Panc1 (cell line): ENCODE measurements around the gene PDHA1. TPM values are rescaled to one million over a fixed set of nuclear protein-coding genes. Genes with fewer than 3 reads are reported as not detected.

ENCODE experiments used
- ATAC-seq: fragments of 200-7000 bp; cut with Tn5 transposase; 2 replicates; pipeline ENCODE4 v1.9.1; 2020; ENCODE audit warnings: mild to moderate bottlenecking, moderate library complexity
- BruUV-seq: library from RNA; stranded (reverse); fragments of 400-500 nt; replicated peaks from 2 replicates; lab custom pipeline; 2021; lab: Mats Ljungman, UMichigan
- CTCF ChIA-PET: fragments of 300-600 bp; sonication (Branson Sonifier 250); formaldehyde crosslinking; loops from one replicate; lab custom pipeline; 2022; ENCODE audit warnings: antibody characterized with exemption; lab: Charles Lee
- POLR2A ChIA-PET: fragments of 300-600 bp; sonication (Branson Sonifier 250); formaldehyde crosslinking; loops from one replicate; lab custom pipeline; 2022; ENCODE audit warnings: antibody characterized with exemption; lab: Charles Lee
- DNase-seq: peaks from one replicate; pipeline ENCODE4 v3.0.0-alpha.2; 2010; ENCODE audit warnings: low read depth, low spot score
- H3K27ac ChIP-seq: 2 replicates; pipeline ENCODE4 v1.5.1; 2011; ENCODE audit warnings: mild to moderate bottlenecking, low read length, inconsistent platforms
- H3K27me3 ChIP-seq: fragments of 200-500 bp; sonication (Bioruptor generic); 2 replicates; pipeline ENCODE4 v1.6.0; 2014; ENCODE audit warnings: low read length, inconsistent platforms; ENCODE audit not compliant: control insufficient read depth, insufficient read depth
- H3K36me3 ChIP-seq: fragments of 200-500 bp; sonication (Bioruptor generic); 2 replicates; pipeline ENCODE4 v1.5.1; 2014; ENCODE audit warnings: inconsistent platforms, mild to moderate bottlenecking, low read length, moderate library complexity; ENCODE audit not compliant: control insufficient read depth, insufficient read depth
- H3K4me1 ChIP-seq: 2 replicates; pipeline ENCODE4 v1.5.1; 2011; ENCODE audit warnings: inconsistent platforms, mild to moderate bottlenecking, low read length, moderate library complexity; ENCODE audit not compliant: control insufficient read depth, insufficient read depth
- H3K4me3 ChIP-seq, 2 experiments: 2 replicates each; pipeline ENCODE4 v1.5.1; 2011 to 2012; ENCODE audit warnings: low read depth in 2 of 2, low read length in 2 of 2, mild to moderate bottlenecking in 2 of 2, inconsistent platforms in 1 of 2, moderate library complexity in 1 of 2
- H3K9me3 ChIP-seq: fragments of 200-500 bp; sonication (Bioruptor generic); 2 replicates; pipeline ENCODE4 v1.5.1; 2014; ENCODE audit warnings: low read depth, mild to moderate bottlenecking, inconsistent platforms, low read length, moderate library complexity; ENCODE audit not compliant: control insufficient read depth, insufficient read depth
- POLR2AphosphoS5 ChIP-seq: IDR thresholded peaks from 2 replicates; pipeline ENCODE4 v1.6.1; 2012; ENCODE audit warnings: mild to moderate bottlenecking, low read depth, low read length, moderate library complexity
- SIN3A ChIP-seq: IDR thresholded peaks from 2 replicates; pipeline ENCODE4 v1.6.1; 2012; ENCODE audit warnings: low read depth, mild to moderate bottlenecking, low read length, moderate library complexity, borderline replicate concordance; ENCODE audit not compliant: insufficient read depth
- TCF7L2 ChIP-seq: IDR thresholded peaks from 2 replicates; pipeline ENCODE4 v1.6.1; 2011; ENCODE audit warnings: mild to moderate bottlenecking, low read depth, low read length, inconsistent platforms
- in situ Hi-C: cut with HindIII; loops from 2 replicates; pipeline ENCODE4 v1.10.0; 2016; ENCODE audit warnings: low sequenced_read_pairs, low pct_unique_long_range_greater_than_20kb
- intact Hi-C: fragments of 100-400 bp; cut with micrococcal nuclease; formaldehyde crosslinking; loops from one replicate; pipeline ENCODE4 v1.10.0; 2022; ENCODE audit not compliant: unreplicated experiment
- total RNA-seq: library from RNA; stranded (reverse); gene quantifications from one replicate; pipeline ENCODE4 v1.2.1, GENCODE V29; 2021; ENCODE audit not compliant: unreplicated experiment
- TF ChIP-seq, protein P1 (sequence below): fragments of 450-650 bp; IDR thresholded peaks from 2 replicates; pipeline ENCODE4 v1.5.1; 2017; ENCODE audit warnings: mild to moderate bottlenecking
- TF ChIP-seq, protein P2 (sequence below), 2 experiments: IDR thresholded peaks; 2 replicates each; pipeline ENCODE4 v1.6.1; 2011 to 2012; ENCODE audit warnings: low read depth in 2 of 2, control low read depth in 1 of 2, low read length in 1 of 2, mild to moderate bottlenecking in 1 of 2, moderate library complexity in 1 of 2; ENCODE audit not compliant: insufficient read depth in 1 of 2

Gene PDHA1
- total RNA-seq, 1 experiment from 2014 or later: 149 TPM

DNA sequence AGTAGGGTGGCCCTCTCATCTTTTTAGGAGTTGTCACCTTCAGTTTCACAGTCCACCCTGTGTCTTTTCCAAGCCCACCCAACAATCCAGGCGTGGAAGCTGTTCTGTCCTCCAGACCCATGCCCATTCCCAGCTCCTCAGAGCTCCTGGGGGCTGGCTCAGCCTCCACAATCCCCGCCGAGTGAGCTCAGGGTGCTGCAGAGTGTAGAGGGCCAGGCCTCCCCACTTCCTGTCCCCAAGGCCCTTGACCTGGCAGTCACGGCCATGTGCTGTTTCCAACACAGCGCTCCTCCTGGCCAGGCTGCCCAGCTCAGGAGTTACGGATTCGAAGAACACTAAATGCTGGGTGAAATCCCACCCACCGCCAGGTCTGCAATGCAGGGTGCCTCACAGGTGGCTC, 31.8 kb downstream of the PDHA1 start:
- TF ChIP-seq, protein P1, sequence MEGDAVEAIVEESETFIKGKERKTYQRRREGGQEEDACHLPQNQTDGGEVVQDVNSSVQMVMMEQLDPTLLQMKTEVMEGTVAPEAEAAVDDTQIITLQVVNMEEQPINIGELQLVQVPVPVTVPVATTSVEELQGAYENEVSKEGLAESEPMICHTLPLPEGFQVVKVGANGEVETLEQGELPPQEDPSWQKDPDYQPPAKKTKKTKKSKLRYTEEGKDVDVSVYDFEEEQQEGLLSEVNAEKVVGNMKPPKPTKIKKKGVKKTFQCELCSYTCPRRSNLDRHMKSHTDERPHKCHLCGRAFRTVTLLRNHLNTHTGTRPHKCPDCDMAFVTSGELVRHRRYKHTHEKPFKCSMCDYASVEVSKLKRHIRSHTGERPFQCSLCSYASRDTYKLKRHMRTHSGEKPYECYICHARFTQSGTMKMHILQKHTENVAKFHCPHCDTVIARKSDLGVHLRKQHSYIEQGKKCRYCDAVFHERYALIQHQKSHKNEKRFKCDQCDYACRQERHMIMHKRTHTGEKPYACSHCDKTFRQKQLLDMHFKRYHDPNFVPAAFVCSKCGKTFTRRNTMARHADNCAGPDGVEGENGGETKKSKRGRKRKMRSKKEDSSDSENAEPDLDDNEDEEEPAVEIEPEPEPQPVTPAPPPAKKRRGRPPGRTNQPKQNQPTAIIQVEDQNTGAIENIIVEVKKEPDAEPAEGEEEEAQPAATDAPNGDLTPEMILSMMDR: no peak
- TF ChIP-seq TCF7L2: no peak
- TF ChIP-seq SIN3A: no peak
- no peak for TF ChIP-seq POLR2AphosphoS5
- TF ChIP-seq, protein P2, sequence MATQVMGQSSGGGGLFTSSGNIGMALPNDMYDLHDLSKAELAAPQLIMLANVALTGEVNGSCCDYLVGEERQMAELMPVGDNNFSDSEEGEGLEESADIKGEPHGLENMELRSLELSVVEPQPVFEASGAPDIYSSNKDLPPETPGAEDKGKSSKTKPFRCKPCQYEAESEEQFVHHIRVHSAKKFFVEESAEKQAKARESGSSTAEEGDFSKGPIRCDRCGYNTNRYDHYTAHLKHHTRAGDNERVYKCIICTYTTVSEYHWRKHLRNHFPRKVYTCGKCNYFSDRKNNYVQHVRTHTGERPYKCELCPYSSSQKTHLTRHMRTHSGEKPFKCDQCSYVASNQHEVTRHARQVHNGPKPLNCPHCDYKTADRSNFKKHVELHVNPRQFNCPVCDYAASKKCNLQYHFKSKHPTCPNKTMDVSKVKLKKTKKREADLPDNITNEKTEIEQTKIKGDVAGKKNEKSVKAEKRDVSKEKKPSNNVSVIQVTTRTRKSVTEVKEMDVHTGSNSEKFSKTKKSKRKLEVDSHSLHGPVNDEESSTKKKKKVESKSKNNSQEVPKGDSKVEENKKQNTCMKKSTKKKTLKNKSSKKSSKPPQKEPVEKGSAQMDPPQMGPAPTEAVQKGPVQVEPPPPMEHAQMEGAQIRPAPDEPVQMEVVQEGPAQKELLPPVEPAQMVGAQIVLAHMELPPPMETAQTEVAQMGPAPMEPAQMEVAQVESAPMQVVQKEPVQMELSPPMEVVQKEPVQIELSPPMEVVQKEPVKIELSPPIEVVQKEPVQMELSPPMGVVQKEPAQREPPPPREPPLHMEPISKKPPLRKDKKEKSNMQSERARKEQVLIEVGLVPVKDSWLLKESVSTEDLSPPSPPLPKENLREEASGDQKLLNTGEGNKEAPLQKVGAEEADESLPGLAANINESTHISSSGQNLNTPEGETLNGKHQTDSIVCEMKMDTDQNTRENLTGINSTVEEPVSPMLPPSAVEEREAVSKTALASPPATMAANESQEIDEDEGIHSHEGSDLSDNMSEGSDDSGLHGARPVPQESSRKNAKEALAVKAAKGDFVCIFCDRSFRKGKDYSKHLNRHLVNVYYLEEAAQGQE (IDR thresholded peaks at IDR 0.05; ENCODE audit: insufficient read depth in 1 of 2, low read depth in 2 of 2, low read length in 1 of 2): no peak
- ATAC-seq: no peak
- no TSS peak for BruUV-seq
- Histone ChIP-seq H3K36me3 (no peaks in the 10 kb centered on the region), H3K4me1 (no peaks in the 10 kb centered on the region), H3K9me3 (no peaks in the 10 kb centered on the region), H3K27me3 (no peaks in the 10 kb centered on the region), H3K4me3 (no peak overlapping the region), H3K27ac (no peak overlapping the region)
- intact Hi-C loops: no loop called here
- DNase-seq: no peak
- in situ Hi-C loops: no loop called here
- ChIA-PET CTCF (no interaction called here), POLR2A (no interaction called here)

DNA sequence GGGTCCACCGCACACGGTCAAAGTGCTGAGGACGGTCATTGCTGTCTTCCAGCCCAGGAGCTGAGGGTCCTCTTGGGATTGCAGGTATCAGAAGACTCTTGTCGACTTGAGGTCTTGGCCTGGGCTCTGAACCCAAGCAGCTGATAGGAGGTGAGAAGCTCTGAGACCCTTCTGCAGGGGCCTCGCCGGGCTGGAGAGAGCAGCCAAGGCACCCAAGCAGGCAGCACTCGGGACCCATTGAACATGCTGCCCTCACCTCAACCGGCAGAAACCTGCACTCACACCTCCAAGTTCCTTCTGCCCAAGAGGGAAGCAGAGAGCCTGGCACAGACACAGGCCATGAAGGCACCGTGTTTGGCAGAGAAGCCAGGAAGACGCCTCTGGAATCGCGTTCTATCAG, 34.1 kb downstream of the PDHA1 start:
- no peaks in the 10 kb centered on the region for H3K9me3 ChIP-seq
- H3K27me3 ChIP-seq: no peaks in the 10 kb centered on the region
- POLR2A ChIA-PET: no interaction called here
- H3K27ac ChIP-seq: no peak overlapping the region
- no peaks in the 10 kb centered on the region for H3K36me3 ChIP-seq
- no peaks in the 10 kb centered on the region for H3K4me1 ChIP-seq
- DNase-seq: no peak
- CTCF ChIA-PET: no interaction called here
- ATAC-seq: no peak
- in situ Hi-C loops: no loop called here
- TF ChIP-seq SIN3A (no peak), POLR2AphosphoS5 (no peak), TCF7L2 (no peak)
- TF ChIP-seq, protein P1: no peak
- TF ChIP-seq, protein P2 (IDR thresholded peaks at IDR 0.05; ENCODE audit: insufficient read depth in 1 of 2, low read depth in 2 of 2, low read length in 1 of 2): no peak
- intact Hi-C loops: no loop called here
- H3K4me3 ChIP-seq: no peak overlapping the region
- BruUV-seq: no TSS peak
